ENCODE results near the gene RAPGEF1.
"Not testable (repeated sequence)": the region's sequence is repeated elsewhere in the genome, so short reads cannot be mapped to it uniquely, and the experiment has no call there.

Gene RAPGEF1

DNA sequence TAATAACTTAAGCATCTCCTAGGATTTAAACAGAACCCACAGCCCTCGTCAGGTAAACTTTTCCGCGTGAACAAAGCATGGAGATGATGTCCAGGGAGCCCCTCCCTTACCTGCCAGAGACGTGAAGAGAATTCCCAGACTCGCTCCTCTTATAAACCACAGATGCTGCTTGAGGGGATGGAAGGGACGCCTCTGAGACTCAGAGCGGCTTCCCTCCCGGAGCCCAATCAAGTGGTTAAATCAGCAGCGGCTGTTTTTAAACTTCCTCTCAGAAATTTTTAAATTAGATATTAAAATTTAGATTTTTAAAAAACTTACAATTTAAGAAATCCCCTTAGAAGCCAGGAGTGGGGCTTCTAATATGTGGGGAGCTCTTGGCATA lies 71.8 kb downstream of the RAPGEF1 start:
- TF ChIP-seq, protein P1, sequence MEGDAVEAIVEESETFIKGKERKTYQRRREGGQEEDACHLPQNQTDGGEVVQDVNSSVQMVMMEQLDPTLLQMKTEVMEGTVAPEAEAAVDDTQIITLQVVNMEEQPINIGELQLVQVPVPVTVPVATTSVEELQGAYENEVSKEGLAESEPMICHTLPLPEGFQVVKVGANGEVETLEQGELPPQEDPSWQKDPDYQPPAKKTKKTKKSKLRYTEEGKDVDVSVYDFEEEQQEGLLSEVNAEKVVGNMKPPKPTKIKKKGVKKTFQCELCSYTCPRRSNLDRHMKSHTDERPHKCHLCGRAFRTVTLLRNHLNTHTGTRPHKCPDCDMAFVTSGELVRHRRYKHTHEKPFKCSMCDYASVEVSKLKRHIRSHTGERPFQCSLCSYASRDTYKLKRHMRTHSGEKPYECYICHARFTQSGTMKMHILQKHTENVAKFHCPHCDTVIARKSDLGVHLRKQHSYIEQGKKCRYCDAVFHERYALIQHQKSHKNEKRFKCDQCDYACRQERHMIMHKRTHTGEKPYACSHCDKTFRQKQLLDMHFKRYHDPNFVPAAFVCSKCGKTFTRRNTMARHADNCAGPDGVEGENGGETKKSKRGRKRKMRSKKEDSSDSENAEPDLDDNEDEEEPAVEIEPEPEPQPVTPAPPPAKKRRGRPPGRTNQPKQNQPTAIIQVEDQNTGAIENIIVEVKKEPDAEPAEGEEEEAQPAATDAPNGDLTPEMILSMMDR (IDR thresholded peaks at IDR 0.05; ENCODE audit: borderline replicate concordance, insufficient read depth, low read depth, low read length), result no peak
- H3K4me3 ChIP-seq (ENCODE audit: low read depth, low read length), result peak overlapping the region; percentile 36

DNA sequence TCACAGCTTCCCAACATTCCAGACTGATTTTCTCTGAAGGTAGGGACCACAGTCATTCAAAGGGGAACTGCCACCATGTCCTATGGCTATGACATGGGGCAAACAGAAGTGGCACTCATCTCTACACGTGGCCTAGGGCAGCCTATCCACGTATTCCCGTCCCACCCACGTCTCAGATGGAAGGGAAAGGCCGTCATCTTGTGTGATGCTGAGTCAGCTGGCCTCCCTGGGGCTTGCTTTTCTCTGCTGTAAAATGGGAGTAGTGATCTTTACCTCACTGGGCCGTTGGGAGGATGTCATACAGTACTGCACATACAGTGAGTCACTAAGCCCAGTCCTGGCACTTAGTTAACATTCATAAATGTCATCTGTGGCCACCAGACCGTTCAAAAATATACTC lies 72.3 kb downstream of the RAPGEF1 start:
- peak overlapping the region; percentile 36 for H3K4me3 ChIP-seq (ENCODE audit: low read depth, low read length)
- TF ChIP-seq, protein P1 (IDR thresholded peaks at IDR 0.05; ENCODE audit: borderline replicate concordance, insufficient read depth, low read depth, low read length), result no peak

DNA sequence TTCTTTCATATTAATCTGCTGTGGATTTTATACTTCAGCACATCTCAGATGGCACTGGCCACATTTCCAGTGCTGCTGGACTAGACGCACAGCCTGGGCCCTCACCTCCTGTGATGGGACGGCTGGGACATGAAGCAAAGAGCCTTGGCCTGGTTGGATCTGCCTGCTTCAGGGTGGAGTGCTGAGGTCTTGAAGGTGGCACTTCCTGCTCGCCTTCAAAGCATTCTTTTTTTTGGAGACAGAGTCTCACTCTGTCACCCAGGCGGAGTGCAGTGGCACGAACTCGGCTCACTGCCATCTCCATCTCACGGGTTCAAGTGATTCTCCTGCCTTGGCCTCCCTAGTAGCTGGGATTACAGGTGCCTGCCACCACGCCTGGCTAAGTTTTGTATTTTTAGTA lies 73.1 kb downstream of the RAPGEF1 start:
- TF ChIP-seq, protein P1 (IDR thresholded peaks at IDR 0.05; ENCODE audit: borderline replicate concordance, insufficient read depth, low read depth, low read length), result no peak
- no peak overlapping the region for H3K4me3 ChIP-seq (ENCODE audit: low read depth, low read length)

DNA sequence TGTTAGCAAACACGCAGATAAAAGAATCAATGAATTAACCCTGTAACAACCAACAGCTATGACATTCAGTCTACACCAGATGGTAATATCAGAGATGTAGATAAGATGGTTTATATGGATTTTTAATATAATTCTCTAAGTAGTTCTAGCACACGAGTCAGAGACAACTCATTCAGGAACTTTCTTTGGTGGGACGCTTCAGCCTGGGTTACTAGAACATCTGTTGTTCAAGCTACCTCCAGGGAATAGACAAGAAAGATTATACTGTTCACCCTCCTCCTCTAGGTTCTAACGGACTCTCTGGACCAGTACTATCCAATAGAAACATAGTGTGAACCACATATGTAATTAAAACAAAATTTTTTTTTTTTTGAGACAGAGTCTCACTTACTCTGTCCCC lies 73.8 kb downstream of the RAPGEF1 start:
- TF ChIP-seq, protein P1 (IDR thresholded peaks at IDR 0.05; ENCODE audit: borderline replicate concordance, insufficient read depth, low read depth, low read length), result no peak
- H3K4me3 ChIP-seq (ENCODE audit: low read depth, low read length), result no peak overlapping the region

DNA sequence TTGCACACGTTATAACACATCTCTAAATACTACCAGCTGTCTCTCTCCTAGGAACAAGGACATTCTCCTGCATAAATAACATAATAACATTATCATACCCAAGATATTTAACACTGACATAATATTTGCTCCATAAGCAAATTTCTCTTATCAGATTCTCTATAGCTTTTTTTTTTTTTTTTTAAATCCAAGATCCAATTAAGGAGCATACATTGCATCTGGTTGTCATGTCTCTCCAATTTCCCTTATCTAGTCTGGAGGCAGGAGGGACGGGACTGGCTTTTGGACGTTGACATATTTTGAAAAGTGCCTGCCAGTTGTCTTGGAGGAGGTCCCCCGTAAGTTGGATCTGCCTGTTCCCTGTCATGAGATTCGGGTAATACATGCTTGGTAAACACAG lies 76.6 kb downstream of the RAPGEF1 start:
- H3K4me3 ChIP-seq (ENCODE audit: low read depth, low read length), result no peak overlapping the region
- TF ChIP-seq, protein P1 (IDR thresholded peaks at IDR 0.05; ENCODE audit: borderline replicate concordance, insufficient read depth, low read depth, low read length), result no peak

DNA sequence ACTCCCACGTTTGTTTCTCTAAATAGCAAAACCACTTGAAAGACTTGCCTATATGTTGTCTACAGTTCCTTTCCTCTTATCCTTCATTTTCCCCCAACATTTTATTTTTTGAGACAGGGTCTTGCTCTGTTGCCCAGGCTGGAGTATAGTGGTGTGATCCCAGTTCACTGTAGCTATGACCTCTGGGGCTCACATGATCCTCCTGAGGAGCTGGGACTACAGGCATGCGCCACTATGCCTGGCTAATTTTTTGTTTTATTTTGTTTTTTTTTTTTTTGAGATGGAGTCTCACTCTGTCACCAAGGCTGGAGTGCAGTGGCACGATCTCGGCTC lies 77.6 kb downstream of the RAPGEF1 start:
- H3K4me3 ChIP-seq (ENCODE audit: low read depth, low read length), result not testable (repeated sequence)

DNA sequence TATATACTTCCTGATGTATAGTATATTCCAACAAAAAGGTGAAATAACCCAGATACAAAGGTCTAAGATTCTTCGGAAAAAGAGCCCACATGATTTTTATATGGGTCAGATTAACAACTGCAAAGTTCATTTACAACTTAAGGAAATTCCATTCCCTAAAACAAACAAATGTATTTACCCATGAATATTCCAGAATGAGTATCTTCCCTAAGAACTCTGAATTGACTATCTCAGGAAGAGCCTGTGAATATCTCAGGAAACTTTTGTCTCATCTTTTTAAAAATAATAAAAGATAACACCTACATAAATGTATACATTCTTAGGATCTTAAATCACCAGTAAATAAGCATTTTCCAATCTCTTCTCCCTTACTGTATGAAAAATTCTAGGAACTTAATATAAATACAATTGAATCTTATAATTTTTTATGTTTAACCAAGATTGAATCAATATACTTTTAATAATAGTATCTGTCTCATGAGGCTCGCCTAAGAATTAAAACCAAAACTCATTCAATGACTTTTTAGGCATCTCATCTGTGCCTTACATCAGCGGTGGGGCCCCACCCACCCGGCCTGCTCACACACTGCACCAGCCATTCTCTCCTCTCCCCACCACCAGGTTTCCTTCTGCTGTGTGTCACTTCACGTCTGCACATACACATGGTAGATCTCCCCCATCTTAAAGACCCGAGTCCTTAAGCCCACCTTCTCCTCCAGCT lies 78.1 kb downstream of the RAPGEF1 start:
- TF ChIP-seq, protein P1 (IDR thresholded peaks at IDR 0.05; ENCODE audit: borderline replicate concordance, insufficient read depth, low read depth, low read length), result no peak
- H3K4me3 ChIP-seq (ENCODE audit: low read depth, low read length), result no peak overlapping the region
